Activated CD8-positive, alpha-beta memory T cell treated with anti-CD3 and anti-CD28 coated beads for 36 hours (primary cell): Measurements from ENCODE around the gene CYTH1. TPM values are rescaled to one million over a fixed set of nuclear protein-coding genes. Genes with fewer than 3 reads are reported as not detected.

Experiments
- CTCF ChIA-PET: fragments of 350-600 bp; sonication (Branson Sonifier 250); formaldehyde crosslinking; loops from one replicate; lab custom pipeline; 2021; ENCODE audit warnings: antibody characterized with exemption; lab: Charles Lee
- POLR2A ChIA-PET: fragments of 350-600 bp; sonication (Branson Sonifier 250); formaldehyde crosslinking; loops from one replicate; lab custom pipeline; 2021; ENCODE audit warnings: antibody characterized with exemption; lab: Charles Lee
- total RNA-seq, 2 experiments: library from RNA; stranded (reverse); gene quantifications; one replicate each; pipeline ENCODE4 v1.2.3, GENCODE V29; 2021

The CYTH1 gene
- total RNA-seq, 2 experiments from 2014 or later, result 92.1 to 96.7 TPM

DNA sequence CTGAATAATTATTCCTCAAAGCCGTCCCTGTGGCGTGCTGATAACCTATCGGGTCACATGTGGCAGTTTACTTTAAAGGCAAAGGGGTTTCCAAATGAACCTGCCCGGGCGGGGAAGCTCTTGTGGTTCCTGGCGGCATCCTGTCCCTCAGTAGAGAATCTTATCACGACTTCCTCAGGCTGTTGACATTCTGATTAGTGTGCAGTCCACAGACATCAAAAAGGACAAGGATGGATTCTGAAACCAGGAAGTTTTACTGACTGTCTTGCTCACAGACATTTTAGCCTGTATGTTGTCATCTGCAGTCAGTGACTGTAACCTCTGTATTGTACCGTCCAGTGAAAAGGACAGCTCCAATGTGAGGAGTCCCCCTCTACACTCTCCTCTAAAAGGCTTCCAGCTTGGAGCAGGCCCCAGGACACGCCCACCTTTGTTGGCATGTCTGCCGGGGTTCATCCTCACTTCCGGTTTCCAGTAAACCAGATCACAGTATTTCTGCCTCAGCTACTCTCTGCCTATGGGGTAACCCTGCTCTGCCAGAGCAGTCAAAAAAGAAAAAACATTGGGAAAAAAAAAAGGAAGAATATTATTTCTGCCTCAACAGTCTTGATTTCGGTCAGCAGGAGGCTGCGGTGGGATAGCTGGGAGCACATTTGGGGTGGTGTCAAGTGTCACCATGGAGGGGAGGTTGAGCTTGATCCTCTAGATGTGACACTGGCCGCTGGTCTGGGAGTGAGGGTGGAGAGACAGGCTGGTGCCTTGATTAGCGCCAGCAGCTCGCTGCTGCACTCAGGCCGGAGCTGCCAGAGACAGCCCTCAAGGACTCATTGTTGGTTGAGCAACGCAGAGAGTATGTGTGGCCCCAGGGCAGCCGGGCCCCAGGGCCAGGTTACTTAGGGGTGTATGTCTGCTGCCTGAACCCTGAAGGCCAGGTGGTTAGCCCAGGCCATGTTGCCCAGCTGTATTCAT is 115.8 kb downstream of the CYTH1 start:
- CTCF ChIA-PET, result no interaction called here
- POLR2A ChIA-PET, result no interaction called here

DNA sequence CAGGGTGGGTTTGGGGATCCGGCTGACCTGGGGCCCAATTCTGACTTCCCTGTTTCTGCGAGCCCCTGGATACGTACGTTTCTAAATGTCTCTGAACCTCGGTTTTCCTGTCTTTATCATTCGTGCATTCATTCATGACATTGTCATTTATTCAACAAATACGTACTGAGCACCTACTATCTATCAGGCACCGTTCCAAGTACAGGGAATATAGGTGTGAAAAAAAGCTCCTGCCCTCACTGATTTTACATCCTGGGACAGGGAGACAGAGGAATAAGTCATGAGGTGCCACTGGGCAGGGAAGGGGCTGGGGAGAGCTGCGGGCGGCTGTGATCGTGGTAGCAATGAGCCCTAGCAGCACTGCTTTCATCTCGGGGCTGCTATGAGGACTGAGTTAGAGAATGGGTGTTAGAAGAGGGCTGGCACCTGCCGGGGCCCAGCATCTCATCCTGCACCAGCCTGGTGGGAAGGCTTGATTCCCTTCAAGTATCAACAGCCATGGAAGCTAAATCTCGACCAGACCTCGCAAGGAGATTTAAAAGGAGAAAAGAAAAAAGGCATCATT is 116.6 kb downstream of the CYTH1 start:
- ChIA-PET POLR2A (no interaction called here), CTCF (no interaction called here)

DNA sequence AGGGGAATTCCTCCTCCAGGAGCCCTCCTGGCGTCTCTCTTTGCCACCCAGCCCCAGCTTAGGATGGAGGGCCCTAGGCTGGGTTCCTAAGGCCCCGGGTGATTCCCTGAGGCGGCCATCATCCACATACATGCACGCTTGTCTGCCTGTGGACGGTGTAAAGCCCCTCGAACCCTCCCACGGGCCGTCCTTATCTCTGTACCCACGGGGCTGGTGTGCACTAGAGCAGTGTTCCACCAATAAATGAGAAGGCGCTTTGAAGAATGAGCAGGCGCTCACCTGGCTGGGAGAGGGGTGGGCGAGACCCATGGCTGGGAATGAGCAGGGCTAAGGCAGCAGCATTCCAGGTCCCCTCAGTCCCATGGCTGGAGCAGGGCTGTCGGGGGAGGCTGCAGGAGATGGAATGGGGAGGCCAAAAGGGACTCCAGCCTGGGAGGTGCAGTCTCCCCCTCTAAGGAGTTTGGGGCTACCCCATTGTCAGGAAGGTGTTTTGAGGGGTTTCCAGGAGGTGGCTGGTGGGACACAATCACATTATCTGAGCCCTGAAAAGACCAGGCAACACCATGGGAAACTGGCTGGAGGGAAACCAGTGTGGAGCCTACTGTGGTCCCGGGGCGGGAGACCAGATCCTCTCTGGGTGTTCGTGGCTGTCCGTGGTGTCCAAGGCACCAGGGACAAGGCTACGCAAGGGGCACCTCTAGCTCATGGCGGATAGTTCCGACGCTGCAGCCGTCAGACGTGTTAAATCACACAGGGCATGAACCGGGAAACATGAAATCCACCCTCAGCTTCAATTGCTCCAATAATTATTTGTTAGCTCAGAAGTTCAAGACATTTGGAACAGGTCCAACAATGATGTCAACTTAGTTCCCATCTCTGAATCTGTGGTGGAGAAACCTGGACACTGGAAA is 117.3 kb downstream of the CYTH1 start:
- POLR2A ChIA-PET, result no interaction called here
- CTCF ChIA-PET, result no interaction called here

DNA sequence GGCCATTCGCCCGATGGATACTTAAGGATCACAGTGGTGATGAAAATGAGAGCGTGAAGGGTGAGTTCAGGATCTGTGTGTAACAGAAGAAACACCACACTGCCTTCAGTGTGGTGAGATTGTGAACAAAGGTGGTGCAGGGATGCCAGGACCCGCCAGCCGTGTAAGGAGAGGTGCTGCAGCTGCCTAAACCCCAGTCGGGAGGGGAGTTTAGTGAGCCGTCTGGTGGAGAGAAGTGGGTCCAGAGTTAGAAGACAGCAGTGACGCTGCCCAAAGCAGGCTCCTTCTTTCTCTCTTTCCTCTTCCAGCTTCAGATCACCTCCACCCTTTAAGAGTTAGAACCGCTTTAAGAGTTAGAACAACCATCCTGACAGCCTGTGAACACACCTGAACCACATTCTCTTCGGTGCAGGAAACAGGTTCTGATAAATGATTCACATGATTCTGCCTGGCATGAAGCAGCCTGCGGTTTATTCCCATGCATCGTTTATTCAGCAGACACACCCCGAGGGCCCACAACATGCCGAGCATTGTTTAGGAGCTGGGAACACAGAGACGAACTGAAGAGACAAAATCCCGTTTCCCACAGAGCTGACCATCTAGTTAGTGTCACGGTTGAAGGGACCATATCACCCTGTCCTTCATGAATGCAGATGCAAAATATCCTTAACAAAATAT is 120.8 kb downstream of the CYTH1 start:
- ChIA-PET CTCF (no interaction called here), POLR2A (no interaction called here)

DNA sequence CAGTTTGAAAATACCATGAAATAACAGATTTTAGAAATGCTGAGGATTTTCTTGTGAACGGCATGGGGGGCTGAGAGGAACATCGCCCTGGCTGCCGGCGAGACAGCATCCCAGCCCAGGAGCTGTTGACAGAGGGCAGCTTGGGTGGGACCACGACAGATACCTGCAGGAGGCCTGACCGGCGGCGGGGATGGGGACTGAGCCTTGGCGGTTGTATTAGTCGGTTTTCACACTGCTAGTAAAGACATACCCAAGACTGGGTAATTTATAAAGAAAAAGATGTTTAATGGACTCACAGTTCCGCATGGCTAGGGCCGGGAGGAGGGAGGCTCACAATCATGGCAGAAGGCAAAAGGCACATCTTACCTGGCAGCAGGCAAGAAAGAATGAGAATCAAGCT is 122.5 kb downstream of the CYTH1 start:
- CTCF ChIA-PET, result no interaction called here
- POLR2A ChIA-PET, result no interaction called here

GRCh38 chr17:78658281-78658785 is 123.7 kb downstream of the CYTH1 start:
- POLR2A ChIA-PET, result no interaction called here
- CTCF ChIA-PET, result no interaction called here

- CTCF ChIA-PET, result no interaction called here
- POLR2A ChIA-PET, result no interaction called here
Measured at GRCh38 chr17:78655251-78655940, 126.7 kb downstream of the CYTH1 start.

DNA sequence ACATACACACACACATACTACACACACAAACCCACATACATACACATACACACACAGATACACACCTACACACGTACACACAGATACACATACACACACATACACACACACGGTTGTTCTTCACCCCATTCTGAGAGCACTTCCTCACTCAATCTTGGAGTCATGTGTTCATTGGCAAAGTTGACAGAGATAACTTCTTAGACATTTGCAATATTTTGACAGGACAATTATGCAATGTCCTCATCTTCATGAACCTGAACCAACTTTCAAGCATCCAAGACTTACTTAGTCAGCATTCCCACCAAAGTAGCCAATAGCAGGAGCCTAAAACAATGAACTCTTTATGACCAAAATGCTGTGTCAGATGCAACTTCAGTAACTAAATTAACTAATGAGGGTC is 127.7 kb downstream of the CYTH1 start:
- CTCF ChIA-PET, result no interaction called here
- POLR2A ChIA-PET, result no interaction called here

- POLR2A ChIA-PET, result no interaction called here
Measured at GRCh38 chr17:78653382-78653781, 128.7 kb downstream of the CYTH1 start.

DNA sequence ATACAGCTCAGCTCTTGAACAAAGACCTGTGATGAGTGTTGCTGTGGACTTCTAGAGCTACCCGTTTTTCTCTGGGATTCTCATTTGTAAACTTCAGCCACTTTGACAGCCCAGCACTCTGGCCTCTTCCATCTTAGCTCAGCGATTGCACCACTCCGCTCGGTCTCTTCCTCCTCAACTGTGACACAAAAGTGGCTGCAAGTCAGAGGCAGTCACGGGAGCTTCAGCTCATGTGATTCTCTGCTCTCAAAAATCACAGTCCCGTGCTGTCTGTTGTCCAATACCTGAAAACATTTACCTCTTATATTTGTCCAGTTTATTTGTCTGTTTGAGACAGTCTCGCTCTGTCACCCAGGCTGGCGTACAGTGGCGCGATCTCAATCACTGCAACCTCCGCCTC is 129.2 kb downstream of the CYTH1 start:
- CTCF ChIA-PET, result no interaction called here
- POLR2A ChIA-PET, result no interaction called here

More at GRCh38 chr17:78653382-78653781, 128.7 kb downstream of the CYTH1 start:
- CTCF ChIA-PET, result no interaction called here

DNA sequence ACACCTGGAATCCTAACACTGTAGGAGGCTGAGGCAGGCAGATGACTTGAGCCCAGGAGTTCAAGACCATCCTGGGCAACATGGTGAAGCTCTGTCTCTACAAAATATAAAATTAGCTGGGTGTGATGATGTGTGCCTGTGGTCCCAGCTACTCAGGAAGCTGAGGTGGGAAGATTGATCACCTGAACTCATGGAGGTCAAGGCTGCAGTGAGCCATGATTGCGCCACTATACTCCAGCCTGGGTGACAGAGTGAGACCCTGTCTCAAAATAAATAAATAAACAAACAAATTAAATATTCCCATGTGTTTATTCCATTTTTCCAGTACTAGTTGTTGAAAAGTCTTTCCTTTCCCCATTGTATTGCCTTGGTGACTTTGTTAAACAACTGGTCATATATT is 130.0 kb downstream of the CYTH1 start:
- POLR2A ChIA-PET, result no interaction called here
- CTCF ChIA-PET, result no interaction called here

- CTCF ChIA-PET, result no interaction called here
- POLR2A ChIA-PET, result no interaction called here
Measured at GRCh38 chr17:78651554-78651953, 130.5 kb downstream of the CYTH1 start.

- CTCF ChIA-PET, result no interaction called here
- POLR2A ChIA-PET, result no interaction called here
Measured at GRCh38 chr17:78650093-78650715, 131.9 kb downstream of the CYTH1 start.

DNA sequence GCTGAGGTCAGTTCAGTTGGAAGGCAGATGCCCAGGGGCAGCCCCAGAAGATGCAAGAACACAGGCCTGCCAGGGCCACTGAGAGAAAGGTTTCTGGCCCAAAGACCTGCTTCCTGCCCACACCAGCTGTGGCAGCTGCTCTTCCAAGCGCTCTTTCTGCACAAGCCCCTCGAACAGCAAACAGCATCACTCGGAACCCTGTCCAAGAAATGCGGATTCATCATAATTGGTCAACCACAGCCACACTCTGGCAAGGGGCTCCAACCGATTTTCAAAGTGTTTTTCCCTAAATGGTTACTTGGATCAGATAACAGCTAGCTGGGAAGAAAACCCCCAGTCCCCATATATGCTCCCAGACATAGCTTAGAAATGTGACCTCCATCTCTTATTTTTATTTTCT is 133.8 kb downstream of the CYTH1 start:
- ChIA-PET POLR2A (no interaction called here), CTCF (no interaction called here)

- ChIA-PET POLR2A (no interaction called here), CTCF (no interaction called here)
Measured at GRCh38 chr17:78647032-78647431, 135.0 kb downstream of the CYTH1 start.

GRCh38 chr17:78645421-78646295 is 136.4 kb downstream of the CYTH1 start:
- ChIA-PET CTCF (no interaction called here), POLR2A (no interaction called here)

DNA sequence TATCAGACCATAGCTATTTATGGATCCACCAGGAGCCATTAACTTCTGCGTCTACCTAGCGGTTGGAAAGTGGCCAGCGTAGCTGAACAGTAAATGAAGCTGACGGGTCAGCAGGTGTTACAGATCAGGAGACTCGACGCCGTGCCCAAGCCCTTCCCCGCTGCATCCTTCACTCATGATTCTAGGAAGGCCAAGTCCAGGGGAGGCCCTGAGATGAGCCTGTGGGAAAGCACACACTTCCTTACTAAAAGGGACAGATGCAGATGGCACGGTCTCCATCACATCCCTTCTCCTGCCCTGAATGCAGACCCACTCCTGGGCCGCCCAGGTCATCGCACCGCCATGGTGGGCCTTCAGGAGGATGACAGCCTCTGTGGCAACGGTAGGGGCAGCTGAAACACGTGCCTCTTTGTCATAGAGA is 137.1 kb downstream of the CYTH1 start:
- POLR2A ChIA-PET, result no interaction called here
- CTCF ChIA-PET, result no interaction called here
